Pancreas (tissue), 10 donors: Measurements from ENCODE around the gene DPF3. TPM values are rescaled to one million over a fixed set of nuclear protein-coding genes. Genes with fewer than 3 reads are reported as not detected.

ENCODE experiments used
- ATAC-seq, 4 donors: fragments of 200-7000 bp; cut with Tn5 transposase; one replicate each; pipeline versions ENCODE4 v1.8.0 to v1.9.1; 2020; ENCODE audit warnings: mild to moderate bottlenecking in 4 of 4, moderate library complexity in 4 of 4
- DNase-seq, 6 donors: peaks; one replicate each; pipeline ENCODE4 v3.0.0-alpha.2; 2020
- FAIRE-seq: peaks from 2 replicates; lab custom pipeline; 2012; peaks lifted over from hg19 to GRCh38; lab: Jason Lieb, UNC
- H3K27ac ChIP-seq, 4 donors: fragments of 200-600 bp; sonication (generic); 1 replicate in 3 of 4; 2 replicates in 1 of 4; pipeline versions ENCODE4 v1.5.0 to v1.8.0; 2020
- H3K27me3 ChIP-seq, 4 donors: fragments of 200-600 bp; one replicate each; pipeline ENCODE4 v1.8.0; 2021
- H3K36me3 ChIP-seq, 3 donors: fragments of 200-600 bp; sonication (generic) in 1 of 3; one replicate each; pipeline versions ENCODE4 v1.5.0 to v1.8.0; 2020 to 2021
- H3K4me1 ChIP-seq, 3 donors: fragments of 200-600 bp; one replicate each; pipeline ENCODE4 v1.8.0; 2021
- H3K4me3 ChIP-seq, 4 donors: fragments of 200-600 bp; sonication (generic) in 2 of 4; one replicate each; pipeline versions ENCODE4 v1.5.0 to v1.8.0; 2020 to 2021
- H3K9me3 ChIP-seq, 4 donors: fragments of 200-600 bp; one replicate each; pipeline ENCODE4 v1.8.0; 2021
- WGBS, 2 donors: extraction: QIAGEN DNeasy Blood & Tissue Kit; methylation state at CpG; one replicate each; pipeline ENCODE4 v1.1.7; 2013; 5-methylcytosine and 5-hydroxymethylcytosine counted together
- intact Hi-C, 3 donors: fragments of 100-400 bp; cut with DNase I; formaldehyde crosslinking; loops; one replicate each; pipeline versions ENCODE4 v1.11.1 to v1.14.2; 2022
- polyA plus RNA-seq, 2 donors: library from polyadenylated mRNA; stranded (reverse); fragments of 200-250 nt; gene quantifications; one replicate each; pipeline ENCODE4 v1.2.3, GENCODE V29; 2013
- total RNA-seq, 6 donors: library from RNA; stranded (reverse); fragmentation: NEBNext Ultra II Directional in 4 of 6; extraction: Animal tissue kit (Norgen Biotek cat#: 25700) in 4 of 6; gene quantifications; one replicate each; pipeline versions ENCODE4 v1.2.1 to v1.2.4, GENCODE V29; 2021 to 2023
- TF ChIP-seq, protein P1 (sequence below), 4 donors: fragments of 200-600 bp; sonication (generic) in 3 of 4; IDR thresholded peaks; one replicate each; pipeline versions ENCODE4 v1.5.0 to v1.8.0; 2021; ENCODE audit warnings: antibody characterized with exemption in 4 of 4
- donor health status: healthy with polysubstance abuse.
- donor health status: DM: no; HTN: no; CAD: no; lungs with moderate emphysema.
- donor health status: DM: no; HTN: no; CAD: no.
- donor health status: control.
- donor health status: control.
- donor health status: Bipolar disorder and iron deficiency.
- donor health status: DM: yes; HTN: yes; CAD: no.
- donor health status: DM: no; HTN: no; CAD: no.
- donor health status: DM: no; HTN: no; CAD: no.
- donor health status: DM: yes; HTN: yes; CAD: no.

DPF3 gene
- total and polyA plus RNA-seq, 8 donors, result 0.14 to 1.3 (median 0.86) TPM

DNA sequence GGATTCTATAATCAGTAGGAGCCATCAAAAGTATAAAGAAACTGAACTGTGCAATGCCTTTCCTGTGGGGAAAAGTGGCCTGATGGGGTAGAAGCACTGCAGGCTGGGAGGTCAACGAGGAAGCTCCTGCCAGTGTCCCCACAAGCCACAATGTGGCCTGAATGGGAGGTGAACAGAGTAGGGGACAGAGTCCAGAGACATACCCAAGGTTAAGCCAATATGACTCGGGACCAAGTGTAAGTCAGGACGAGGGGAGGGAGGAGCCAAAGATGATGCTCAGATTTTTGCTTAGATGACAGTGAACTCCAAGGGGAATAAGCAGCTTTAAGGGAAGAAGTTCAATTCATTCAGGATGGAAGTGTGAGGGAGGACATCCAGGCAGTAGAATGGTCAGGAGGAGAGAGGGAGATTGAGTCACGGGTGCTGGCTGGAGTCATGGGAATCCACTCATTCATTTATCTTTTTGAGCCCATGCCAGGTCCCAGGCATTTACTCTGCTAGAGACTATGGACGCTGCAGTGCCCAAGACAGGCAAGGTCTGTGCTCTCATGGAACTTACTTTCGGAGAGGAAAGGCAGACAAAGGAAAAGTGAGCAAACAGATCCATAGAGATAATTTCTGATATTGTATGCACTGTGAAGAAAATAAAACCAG is 29.1 kb downstream of the DPF3 start:
- H3K27me3 ChIP-seq, result no peaks in the 10 kb centered on the region
- FAIRE-seq (no peak), DNase-seq (no peak), ATAC-seq (no peak)
- no peaks in the 10 kb centered on the region for H3K36me3 ChIP-seq
- no peak overlapping the region for H3K4me3 ChIP-seq
- WGBS, 2 donors, result 54 to 68% methylated on average over 6 of the region's 6 CpGs
- H3K9me3 ChIP-seq, result no peaks in the 10 kb centered on the region
- no peak overlapping the region for H3K27ac ChIP-seq
- TF ChIP-seq, protein P1, sequence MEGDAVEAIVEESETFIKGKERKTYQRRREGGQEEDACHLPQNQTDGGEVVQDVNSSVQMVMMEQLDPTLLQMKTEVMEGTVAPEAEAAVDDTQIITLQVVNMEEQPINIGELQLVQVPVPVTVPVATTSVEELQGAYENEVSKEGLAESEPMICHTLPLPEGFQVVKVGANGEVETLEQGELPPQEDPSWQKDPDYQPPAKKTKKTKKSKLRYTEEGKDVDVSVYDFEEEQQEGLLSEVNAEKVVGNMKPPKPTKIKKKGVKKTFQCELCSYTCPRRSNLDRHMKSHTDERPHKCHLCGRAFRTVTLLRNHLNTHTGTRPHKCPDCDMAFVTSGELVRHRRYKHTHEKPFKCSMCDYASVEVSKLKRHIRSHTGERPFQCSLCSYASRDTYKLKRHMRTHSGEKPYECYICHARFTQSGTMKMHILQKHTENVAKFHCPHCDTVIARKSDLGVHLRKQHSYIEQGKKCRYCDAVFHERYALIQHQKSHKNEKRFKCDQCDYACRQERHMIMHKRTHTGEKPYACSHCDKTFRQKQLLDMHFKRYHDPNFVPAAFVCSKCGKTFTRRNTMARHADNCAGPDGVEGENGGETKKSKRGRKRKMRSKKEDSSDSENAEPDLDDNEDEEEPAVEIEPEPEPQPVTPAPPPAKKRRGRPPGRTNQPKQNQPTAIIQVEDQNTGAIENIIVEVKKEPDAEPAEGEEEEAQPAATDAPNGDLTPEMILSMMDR (IDR thresholded peaks at IDR 0.05), result no peak
- intact Hi-C loops, result no loop called here
- no peaks in the 10 kb centered on the region for H3K4me1 ChIP-seq

DNA sequence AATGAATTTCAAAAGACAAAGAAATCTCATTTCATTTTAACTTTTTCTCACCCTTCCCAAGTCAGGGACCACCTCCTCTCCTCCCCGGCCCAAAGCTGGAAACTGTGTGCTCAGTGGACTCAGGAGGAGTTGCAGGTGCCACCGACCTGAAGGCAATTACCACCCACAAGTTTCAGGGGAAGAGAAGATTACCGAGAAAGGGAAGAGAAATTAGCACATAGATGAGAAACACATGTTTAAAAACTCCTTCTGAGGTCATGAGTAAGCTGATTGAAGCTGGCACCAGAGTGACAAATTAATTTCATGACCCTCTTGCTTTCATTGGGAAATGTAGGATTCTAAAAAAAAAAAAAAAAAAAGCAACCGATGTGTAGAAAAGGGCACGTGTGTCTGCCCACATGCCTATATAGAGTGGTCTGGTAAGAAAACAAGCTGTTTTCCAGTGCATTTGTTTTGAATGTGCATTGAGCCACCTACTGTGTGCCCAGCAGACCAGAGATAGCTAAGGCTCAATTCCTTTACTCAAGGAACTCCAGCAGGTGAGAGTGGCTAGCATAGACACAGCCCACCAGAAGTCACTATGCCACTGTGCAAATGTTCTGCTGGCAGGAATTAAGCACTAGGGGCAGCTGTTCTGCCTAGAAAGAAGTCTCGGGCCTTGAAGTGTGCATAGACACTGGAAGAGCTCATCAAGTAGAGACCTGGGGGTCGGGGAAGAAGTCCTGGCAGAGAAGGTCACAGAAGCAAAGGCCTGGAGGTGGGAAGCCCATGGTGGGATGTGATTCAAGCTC is 30.5 kb downstream of the DPF3 start:
- ATAC-seq (no peak), DNase-seq (no peak), FAIRE-seq (no peak)
- Histone ChIP-seq H3K4me1 (no peaks in the 10 kb centered on the region), H3K36me3 (no peaks in the 10 kb centered on the region), H3K27ac (no peak overlapping the region), H3K27me3 (no peaks in the 10 kb centered on the region), H3K9me3 (no peaks in the 10 kb centered on the region), H3K4me3 (no peak overlapping the region)
- 73 to 77% methylated on average over 7 of the region's 7 CpGs for WGBS, 2 donors
- TF ChIP-seq, protein P1 (IDR thresholded peaks at IDR 0.05), result no peak
- intact Hi-C loops, result no loop called here

DNA sequence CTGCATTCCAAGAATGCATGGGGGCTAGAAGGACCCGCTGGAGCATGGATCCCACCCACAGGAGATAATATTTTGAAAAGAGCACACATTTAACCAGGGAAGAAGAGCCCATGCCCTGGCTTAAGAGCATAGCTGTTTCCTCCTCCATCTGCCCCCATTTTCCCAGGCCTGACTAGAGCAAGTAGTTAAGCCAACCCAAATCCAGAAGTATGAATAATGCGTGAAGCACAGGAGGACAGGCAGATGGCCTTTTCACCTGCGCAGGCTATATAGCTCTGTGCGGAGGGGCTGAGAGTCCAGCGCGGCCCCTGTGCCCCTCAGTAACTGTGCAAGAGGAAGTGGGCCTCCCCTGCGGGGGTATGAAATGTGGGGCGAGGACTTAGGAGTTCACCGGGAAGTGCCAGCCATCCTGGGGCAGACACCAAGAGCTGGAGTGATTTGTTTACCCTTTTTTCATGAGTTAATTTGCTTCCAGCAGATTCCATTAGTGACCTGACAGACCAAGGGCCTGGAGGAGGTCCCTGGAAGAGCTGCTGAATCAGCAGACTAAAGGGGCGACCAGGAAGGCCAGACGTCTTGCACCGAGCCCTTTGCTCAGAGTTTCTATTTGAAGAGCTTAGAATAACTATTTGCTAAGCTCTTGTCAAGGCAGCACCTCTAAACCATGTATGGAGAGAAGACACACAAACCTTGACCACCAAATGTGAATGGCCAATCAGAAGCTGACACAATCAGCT is 37.2 kb downstream of the DPF3 start:
- intact Hi-C loops, result no loop called here
- Histone ChIP-seq H3K36me3 (no peaks in the 10 kb centered on the region), H3K9me3 (no peaks in the 10 kb centered on the region), H3K4me3 (no peak overlapping the region), H3K27me3 (no peaks in the 10 kb centered on the region), H3K4me1 (no peaks in the 10 kb centered on the region), H3K27ac (no peak overlapping the region)
- TF ChIP-seq, protein P1 (IDR thresholded peaks at IDR 0.05), result no peak
- ATAC-seq, result no peak
- FAIRE-seq, result no peak
- 80 to 86% methylated on average over 12 of the region's 12 CpGs for WGBS, 2 donors
- DNase-seq, result no peak

DNA sequence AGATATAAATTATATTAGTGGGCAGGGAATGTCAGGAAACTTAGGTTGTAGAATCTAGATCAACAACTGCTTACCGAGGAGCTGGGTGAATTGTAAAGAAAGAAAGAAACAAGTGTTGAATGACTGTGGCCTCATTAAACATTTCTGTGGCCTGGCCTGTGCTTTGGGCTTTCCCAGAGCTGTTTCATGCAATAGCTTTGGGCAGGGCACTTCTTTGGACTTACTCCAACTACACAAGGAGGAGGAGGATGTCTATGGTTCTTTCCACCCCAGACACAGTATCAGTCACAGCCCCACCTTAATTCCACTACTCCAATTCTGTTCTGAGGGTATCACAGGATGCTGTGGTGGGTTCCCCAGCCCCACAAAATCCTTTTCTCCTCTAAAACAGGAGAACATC is 38.0 kb downstream of the DPF3 start:
- no peaks in the 10 kb centered on the region for H3K27me3 ChIP-seq
- H3K4me3 ChIP-seq, result no peak overlapping the region
- no peaks in the 10 kb centered on the region for H3K36me3 ChIP-seq
- DNase-seq (no peak), ATAC-seq (no peak), FAIRE-seq (no peak)
- intact Hi-C loops, result no loop called here
- 83 to 90% methylated on average over 1 of the region's 1 CpG for WGBS, 2 donors
- H3K27ac ChIP-seq, result no peak overlapping the region
- TF ChIP-seq, protein P1 (IDR thresholded peaks at IDR 0.05), result no peak
- H3K4me1 ChIP-seq, result no peaks in the 10 kb centered on the region
- no peaks in the 10 kb centered on the region for H3K9me3 ChIP-seq
